ENCODE data around the gene SAMD1. TPM values are rescaled to one million over a fixed set of nuclear protein-coding genes. Genes with fewer than 3 reads are reported as not detected.

SAMD1 gene
- total RNA-seq, 1 donor from 2014 or later = 24.7 TPM

DNA sequence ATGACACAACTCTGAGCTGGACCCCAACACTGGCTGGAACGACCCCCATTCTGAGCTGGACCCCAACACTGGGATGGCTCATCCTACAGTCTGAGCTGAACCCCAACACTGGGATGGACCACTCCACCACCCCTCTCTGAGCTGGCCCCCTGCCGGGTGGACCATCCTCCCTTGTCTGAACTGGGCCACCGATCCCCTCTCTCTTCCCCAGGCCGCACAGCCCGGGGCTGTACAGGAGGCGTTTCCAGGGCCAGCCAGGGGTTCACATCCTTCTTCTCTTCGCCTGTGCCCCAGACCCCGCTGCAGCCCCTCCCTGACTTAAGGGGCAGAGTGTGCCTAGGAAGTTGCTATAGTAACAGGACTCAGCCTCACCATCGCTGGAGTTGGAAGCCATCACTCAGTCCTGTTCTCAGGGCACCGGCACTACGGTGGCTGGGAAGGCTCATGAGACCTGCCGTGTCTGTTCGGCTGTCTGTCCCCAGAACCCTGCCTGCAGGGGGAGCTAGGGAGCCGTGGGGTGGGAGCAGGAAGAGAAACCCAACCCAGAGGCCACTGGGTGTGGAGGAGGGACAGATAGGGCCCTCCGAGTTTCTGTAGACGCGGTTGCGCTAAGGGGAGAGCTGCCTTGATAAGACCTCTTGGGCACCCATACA lies 23.3 kb upstream of the SAMD1 start:
- no peak for DNase-seq

DNA sequence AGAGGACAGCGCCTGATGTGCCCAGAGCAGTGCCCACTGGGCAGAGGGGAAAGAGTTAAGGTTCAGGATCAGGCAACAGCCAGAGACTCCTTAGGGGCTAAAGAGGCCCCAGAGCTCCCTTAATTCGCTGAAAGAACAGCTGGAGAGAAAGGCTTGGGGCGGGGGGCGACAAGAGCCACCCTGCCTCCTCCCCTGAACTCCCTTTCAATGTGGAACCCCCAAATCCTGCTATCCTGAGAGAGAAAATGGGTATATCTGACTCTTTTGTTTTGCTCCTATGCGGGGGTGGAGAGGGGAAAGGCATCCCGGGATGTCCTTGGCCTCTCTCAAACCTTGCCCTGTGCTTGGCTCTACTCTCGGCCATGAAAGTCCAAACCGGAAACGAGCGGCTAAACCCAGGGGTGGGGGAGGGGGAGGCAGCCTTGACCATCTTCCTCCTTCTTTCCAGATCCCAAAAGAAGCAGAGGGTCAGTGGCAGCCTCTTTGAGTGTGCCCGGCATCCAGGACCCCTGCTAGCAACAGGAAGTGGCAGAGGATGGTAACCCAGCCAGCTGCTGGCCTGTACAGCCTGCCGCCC lies 22.3 kb upstream of the SAMD1 start:
- DNase-seq = no peak

GRCh38 chr19:14112051-14112808 lies 21.7 kb upstream of the SAMD1 start:
- DNase-seq = no peak

DNA sequence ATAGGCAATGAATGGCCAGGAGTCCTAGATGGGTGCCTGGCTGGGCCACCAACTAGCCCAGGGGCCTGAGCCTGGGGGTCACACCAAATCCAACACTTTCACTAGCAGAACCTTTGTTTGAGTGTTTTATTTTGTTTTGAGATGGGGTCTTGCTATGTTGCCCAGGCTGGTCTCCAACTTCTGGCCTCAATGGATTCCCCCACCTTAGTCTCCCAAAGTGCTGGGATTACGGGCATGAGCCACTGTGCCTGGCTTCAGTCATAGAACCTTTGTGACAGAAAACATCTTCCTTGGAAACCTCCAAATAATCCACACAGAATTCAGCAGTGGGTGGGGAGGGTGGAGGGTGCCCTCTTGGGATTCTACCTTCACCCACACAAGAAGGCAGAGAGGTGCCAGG lies 20.9 kb upstream of the SAMD1 start:
- no peak for DNase-seq

GRCh38 chr19:14110650-14111049 lies 20.1 kb upstream of the SAMD1 start:
- DNase-seq = no peak

GRCh38 chr19:14107581-14108461 lies 17.3 kb upstream of the SAMD1 start:
- peak; percentile 70 for DNase-seq

- no peak for DNase-seq
Observed at GRCh38 chr19:14106840-14107239, 16.3 kb upstream of the SAMD1 start.

DNA sequence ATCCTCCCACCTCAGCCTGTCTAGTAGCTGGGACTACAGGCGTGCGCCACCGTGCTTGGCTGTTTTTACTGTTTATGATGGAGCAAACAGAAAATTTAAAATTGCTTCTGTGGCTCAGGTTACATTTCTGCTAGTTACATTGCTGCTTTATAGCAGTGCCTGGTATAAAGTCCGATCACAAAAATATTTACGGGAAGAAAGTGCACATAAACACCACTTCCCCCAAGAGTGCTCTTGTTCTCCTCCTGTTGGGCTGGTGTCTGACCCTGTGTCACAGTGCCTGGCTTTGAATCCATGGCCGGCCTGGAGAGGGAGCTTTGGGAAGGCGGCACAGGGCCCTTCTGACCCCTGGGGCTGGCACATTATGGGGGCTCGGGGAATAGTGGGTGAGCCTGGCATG lies 15.1 kb upstream of the SAMD1 start:
- no peak for DNase-seq

DNA sequence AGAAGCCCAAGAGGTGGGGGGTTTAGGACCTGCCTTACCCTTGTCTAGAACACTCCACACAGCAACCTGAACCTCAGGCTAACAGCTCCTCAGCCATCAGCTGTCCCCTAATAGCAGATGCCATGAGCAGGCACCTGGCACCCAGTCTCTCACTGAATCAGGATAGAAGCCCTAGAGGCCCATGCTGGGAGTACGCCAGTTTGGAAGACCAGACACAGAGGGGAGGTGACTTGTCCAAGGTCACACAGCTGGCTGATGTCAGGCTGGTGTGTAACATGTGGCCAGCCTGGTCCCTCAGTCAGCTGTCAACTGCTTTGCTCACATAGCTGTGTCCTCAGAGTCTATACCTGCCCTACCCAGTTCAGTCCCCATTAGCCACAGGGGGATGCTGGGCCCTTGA lies 12.8 kb upstream of the SAMD1 start:
- DNase-seq = no peak

- DNase-seq = no peak
Observed at GRCh38 chr19:14102756-14103155, 12.2 kb upstream of the SAMD1 start.

- no peak for DNase-seq
Observed at GRCh38 chr19:14102102-14102696, 11.6 kb upstream of the SAMD1 start.

DNA sequence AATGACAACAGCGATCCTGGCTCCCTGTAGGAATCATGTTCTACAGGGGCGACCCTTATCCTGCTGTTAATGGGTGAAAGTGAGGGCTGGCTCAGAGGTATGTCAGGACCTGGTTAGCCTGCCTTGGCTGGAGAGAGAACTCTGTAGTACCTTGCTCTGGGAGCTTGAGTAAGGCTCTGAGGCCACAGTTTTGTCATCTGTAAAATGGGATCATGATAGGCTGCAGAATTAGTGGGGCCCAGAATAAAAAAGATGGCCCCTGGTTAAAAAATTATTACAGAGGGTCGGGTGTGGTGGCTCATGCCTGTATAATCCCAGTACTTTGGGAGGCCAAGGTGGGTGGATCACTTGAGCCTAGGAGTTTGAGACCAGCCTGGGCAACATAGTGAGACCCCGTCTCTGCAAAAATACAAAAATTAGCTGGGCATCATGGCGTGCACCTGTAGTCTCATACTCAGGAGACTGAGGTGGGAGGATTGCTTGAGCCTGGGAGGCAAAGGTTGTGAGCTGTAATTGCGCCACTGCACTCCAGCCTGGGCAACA lies 10.5 kb upstream of the SAMD1 start:
- DNase-seq = no peak

GRCh38 chr19:14097532-14098151 lies 7.1 kb upstream of the SAMD1 start:
- DNase-seq = no peak

DNA sequence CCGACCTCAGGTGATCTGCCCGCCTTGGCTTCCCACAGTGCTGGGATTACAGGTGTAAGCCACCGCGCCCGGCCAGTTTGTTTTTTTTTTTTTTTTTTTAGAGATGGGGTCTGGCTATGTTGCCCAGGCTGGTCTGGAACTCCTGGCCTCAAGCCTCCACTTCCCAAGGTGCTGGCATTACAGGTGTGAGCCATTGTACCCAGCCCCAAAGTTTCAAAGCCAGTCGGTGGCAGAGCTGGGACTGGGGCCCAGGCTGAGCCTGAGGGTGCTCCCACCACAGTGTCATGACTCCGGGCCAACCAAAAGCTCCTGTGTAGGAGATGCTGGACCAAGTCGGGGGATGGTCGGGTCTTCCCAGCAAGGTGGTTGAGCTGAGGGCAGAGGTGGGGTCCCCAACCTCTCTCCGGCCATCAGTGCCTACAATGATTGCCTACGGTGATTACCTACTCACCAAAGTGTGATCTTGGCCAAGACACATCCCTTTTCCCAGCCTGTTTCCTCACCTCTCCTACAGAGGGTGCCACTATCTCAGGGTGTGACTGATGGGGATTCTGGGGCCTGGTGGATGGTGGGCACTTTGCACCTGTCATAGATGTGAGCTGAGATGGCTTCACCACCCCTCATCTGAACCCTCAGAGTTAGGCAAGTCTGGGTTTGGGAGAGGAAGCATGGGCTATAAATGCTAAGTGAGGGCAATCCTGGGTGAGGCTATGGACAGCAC lies 5.9 kb upstream of the SAMD1 start:
- DNase-seq = no peak

DNA sequence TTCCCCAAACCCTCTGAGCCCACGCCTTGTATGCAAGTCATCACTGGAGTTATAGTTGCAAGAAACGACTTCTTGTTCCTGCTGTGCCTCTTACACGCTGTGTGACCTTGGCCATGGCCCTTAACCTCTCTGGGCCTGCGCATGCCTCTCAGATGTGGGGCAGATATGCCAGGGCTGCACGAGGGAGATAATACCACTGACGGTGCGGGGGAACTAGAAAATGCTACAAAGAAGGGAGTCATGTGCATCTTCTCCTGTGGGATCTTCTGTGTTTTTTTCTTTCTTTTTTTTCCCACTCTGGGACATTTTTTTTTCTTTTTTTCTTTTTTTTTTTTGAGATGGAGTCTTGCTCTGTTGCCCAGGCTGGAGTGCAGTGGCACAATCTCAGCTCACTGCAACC lies 4.3 kb upstream of the SAMD1 start:
- DNase-seq = no peak

GRCh38 chr19:14093117-14093823 lies 2.7 kb upstream of the SAMD1 start:
- no peak for DNase-seq

GRCh38 chr19:14091813-14092462 lies 1.4 kb upstream of the SAMD1 start:
- DNase-seq = peak; percentile 44

GRCh38 chr19:14091081-14091812 lies 696 bp upstream of the SAMD1 start:
- peak; percentile 77 for DNase-seq

Measured in tongue (tissue), 2 donors.